ENCODE measurements around the gene GNG12.

GNG12 gene

DNA sequence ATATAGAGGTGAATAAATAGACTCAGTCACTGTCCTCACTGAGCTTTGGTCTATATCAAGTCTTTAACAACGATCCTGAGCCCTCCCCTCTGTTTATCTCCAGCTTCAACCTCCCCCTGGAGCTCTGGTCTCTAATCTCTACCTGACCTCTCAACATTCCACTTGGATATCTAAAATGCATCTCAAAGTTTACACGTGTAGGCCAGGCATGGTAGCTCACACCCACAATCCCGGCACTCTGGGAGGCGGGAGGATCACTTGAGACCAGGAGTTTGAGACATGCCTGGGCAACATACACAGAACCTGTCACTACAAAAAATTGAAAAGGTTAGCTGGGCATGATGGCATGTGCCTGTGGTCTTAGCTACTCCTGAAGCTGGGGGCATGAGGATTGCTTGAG, 94.9 kb downstream of the GNG12 start:
- Histone ChIP-seq H3K4me2 (no peak overlapping the region), H3K4me3 (IDR thresholded peaks at IDR 0.05; ENCODE audit: insufficient read depth, low read depth, low read length) (no peak overlapping the region), H3K4me1 (ENCODE audit: low read depth, poor library complexity, severe bottlenecking) (peaks cover 17% of the 10 kb centered on the region)

DNA sequence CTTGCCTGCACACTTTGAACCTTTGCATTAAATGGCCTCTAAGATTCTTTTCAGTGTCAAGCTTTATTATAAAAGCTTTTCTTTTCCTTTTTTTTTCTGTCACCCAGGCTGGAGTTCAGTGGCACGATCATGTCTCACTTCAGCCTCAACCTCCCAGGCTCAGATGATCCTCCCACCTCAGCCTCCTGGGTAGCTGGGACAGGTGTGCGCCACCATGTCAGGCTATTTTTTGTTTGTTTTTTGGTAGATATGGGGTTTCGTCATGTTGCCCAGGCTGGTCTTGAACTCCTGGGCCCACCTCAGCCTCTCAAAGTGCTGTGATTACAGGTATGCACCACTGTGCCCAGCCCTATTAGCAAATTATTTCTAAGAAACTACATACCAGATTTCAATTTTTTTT, 95.4 kb downstream of the GNG12 start:
- no peaks in the 10 kb centered on the region for H3K36me3 ChIP-seq (ENCODE audit: insufficient read depth)
- H3K4me2 ChIP-seq = no peak overlapping the region
- TF ChIP-seq, protein P1, sequence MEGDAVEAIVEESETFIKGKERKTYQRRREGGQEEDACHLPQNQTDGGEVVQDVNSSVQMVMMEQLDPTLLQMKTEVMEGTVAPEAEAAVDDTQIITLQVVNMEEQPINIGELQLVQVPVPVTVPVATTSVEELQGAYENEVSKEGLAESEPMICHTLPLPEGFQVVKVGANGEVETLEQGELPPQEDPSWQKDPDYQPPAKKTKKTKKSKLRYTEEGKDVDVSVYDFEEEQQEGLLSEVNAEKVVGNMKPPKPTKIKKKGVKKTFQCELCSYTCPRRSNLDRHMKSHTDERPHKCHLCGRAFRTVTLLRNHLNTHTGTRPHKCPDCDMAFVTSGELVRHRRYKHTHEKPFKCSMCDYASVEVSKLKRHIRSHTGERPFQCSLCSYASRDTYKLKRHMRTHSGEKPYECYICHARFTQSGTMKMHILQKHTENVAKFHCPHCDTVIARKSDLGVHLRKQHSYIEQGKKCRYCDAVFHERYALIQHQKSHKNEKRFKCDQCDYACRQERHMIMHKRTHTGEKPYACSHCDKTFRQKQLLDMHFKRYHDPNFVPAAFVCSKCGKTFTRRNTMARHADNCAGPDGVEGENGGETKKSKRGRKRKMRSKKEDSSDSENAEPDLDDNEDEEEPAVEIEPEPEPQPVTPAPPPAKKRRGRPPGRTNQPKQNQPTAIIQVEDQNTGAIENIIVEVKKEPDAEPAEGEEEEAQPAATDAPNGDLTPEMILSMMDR (conservative IDR thresholded peaks at IDR 0.05; ENCODE audit: low read depth, low read length) = no peak
- H3K27ac ChIP-seq = no peak overlapping the region
- H3K4me3 ChIP-seq (IDR thresholded peaks at IDR 0.05; ENCODE audit: insufficient read depth, low read depth, low read length) = no peak overlapping the region
- H4K20me1 ChIP-seq (ENCODE audit: insufficient read depth) = no peaks in the 10 kb centered on the region
- peaks cover 17% of the 10 kb centered on the region for H3K4me1 ChIP-seq (ENCODE audit: low read depth, poor library complexity, severe bottlenecking)
- no peak overlapping the region for H3K9ac ChIP-seq
- no peaks in the 10 kb centered on the region for H3K27me3 ChIP-seq (ENCODE audit: insufficient read depth, low read depth)
- H2AFZ ChIP-seq (ENCODE audit: low read depth) = no peak overlapping the region
- H3K79me2 ChIP-seq (ENCODE audit: insufficient read depth, low read depth) = no peaks in the 10 kb centered on the region

More for the DNA sequence above, 94.9 kb downstream of the GNG12 start:
- TF ChIP-seq, protein P1 (conservative IDR thresholded peaks at IDR 0.05; ENCODE audit: low read depth, low read length) = no peak
- Histone ChIP-seq H3K36me3 (ENCODE audit: insufficient read depth) (no peaks in the 10 kb centered on the region), H4K20me1 (ENCODE audit: insufficient read depth) (no peaks in the 10 kb centered on the region), H3K9ac (no peak overlapping the region), H3K27ac (no peak overlapping the region), H3K27me3 (ENCODE audit: insufficient read depth, low read depth) (no peaks in the 10 kb centered on the region), H2AFZ (ENCODE audit: low read depth) (no peak overlapping the region), H3K79me2 (ENCODE audit: insufficient read depth, low read depth) (no peaks in the 10 kb centered on the region)

DNA sequence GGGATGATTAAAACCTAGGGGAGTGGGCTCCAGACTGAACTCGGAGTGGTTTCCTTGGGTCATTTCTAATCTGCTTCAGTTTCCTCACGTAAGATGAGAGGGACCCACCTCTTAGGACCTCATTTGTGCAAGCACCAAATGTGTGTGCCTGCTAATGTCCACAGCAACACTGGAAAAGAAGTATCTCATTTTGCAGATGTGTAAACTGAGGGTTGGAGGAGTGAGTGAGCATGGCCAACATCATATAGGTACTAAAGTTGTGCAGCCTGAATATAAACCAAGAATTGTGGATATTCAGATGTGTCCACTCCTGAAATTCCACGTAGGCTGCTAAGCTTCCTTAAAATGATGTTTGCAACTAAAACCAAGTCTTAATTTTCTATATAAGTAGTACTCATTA, 96.5 kb downstream of the GNG12 start:
- H3K4me1 ChIP-seq (ENCODE audit: low read depth, poor library complexity, severe bottlenecking) = peaks cover 17% of the 10 kb centered on the region
- TF ChIP-seq, protein P1 (conservative IDR thresholded peaks at IDR 0.05; ENCODE audit: low read depth, low read length) = no peak
- H2AFZ ChIP-seq (ENCODE audit: low read depth) = peak overlapping the region; percentile 54; the same call in 1 of the 2 replicates
- H3K4me2 ChIP-seq = no peak overlapping the region; the same call in 1 of the 2 replicates
- H3K27me3 ChIP-seq (ENCODE audit: insufficient read depth, low read depth) = no peaks in the 10 kb centered on the region
- H3K9ac ChIP-seq = no peak overlapping the region
- no peaks in the 10 kb centered on the region for H4K20me1 ChIP-seq (ENCODE audit: insufficient read depth)
- H3K79me2 ChIP-seq (ENCODE audit: insufficient read depth, low read depth) = no peaks in the 10 kb centered on the region
- H3K4me3 ChIP-seq (IDR thresholded peaks at IDR 0.05; ENCODE audit: insufficient read depth, low read depth, low read length) = no peak overlapping the region
- H3K27ac ChIP-seq = peak overlapping the region; percentile 24; the same call in 1 of the 2 replicates
- H3K36me3 ChIP-seq (ENCODE audit: insufficient read depth) = no peaks in the 10 kb centered on the region

DNA sequence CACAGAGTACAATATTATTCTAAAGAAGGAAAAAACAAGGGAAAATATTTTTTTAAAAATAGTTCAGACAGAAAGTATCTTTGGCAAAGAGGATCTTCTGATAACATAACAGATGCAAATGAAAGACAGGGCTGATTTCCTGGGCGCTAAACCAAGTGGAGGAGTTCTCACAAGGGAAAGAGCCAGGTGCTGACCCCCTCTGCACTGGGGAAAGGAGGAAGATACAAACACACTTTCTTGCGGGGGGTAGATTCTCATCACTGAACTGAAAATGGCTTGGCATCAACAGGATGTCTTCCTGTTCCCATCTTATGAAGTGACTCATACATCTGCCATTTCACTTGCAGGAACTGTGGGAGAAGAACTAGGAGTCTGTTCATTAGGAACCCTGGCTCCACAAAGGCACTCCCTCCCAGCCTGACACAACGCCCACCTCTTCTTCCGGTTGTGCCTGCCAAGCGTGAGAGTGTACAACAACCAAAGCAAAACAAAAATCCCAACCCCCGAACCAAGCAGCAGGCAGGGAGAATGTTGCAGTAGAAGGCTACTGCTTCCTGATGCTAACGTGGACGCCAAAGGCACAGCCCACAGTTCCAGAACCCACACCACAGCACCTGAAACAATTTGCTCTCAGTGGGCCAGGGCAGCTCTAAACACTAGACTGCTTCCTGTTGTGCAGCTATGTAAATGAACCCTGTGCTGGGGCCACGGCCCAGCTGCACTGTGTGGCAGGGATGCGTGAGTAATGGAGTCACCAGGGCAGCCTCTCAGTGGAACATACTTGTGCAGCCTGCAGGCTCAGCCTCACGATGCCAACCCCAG, 97.2 kb downstream of the GNG12 start:
- H3K4me3 ChIP-seq (IDR thresholded peaks at IDR 0.05; ENCODE audit: insufficient read depth, low read depth, low read length) = no peak overlapping the region

More for the DNA sequence above, 97.2 kb downstream of the GNG12 start:
- Histone ChIP-seq H3K27me3 (ENCODE audit: insufficient read depth, low read depth) (no peaks in the 10 kb centered on the region), H3K36me3 (ENCODE audit: insufficient read depth) (no peaks in the 10 kb centered on the region), H3K4me1 (ENCODE audit: low read depth, poor library complexity, severe bottlenecking) (peaks cover 17% of the 10 kb centered on the region), H3K27ac (peak overlapping the region; percentile 24; the same call in 1 of the 2 replicates), H3K79me2 (ENCODE audit: insufficient read depth, low read depth) (no peaks in the 10 kb centered on the region), H3K4me2 (peak overlapping the region; percentile 13; the same call in 1 of the 2 replicates), H3K9ac (no peak overlapping the region), H4K20me1 (ENCODE audit: insufficient read depth) (no peaks in the 10 kb centered on the region), H2AFZ (ENCODE audit: low read depth) (peak overlapping the region; percentile 54; the same call in 1 of the 2 replicates)
- TF ChIP-seq, protein P1 (conservative IDR thresholded peaks at IDR 0.05; ENCODE audit: low read depth, low read length) = no peak
